Liver (tissue), 9 donors: Measurements from ENCODE around the gene PIGL. TPM values are rescaled to one million over a fixed set of nuclear protein-coding genes. Genes with fewer than 3 reads are reported as not detected.
A peak's percentile ranks its signal among the peaks of the same experiment; 100 is the strongest.
"Not testable (repeated sequence)": the region's sequence is repeated elsewhere in the genome, so short reads cannot be mapped to it uniquely, and the experiment has no call there.

Source experiments
- DNase-seq: peaks from one replicate; pipeline ENCODE4 v3.0.0-alpha.2; 2017; ENCODE audit warnings: low spot score
- H3K27ac ChIP-seq, 2 donors: one replicate each; pipeline ENCODE4 v1.7.0; 2013; ENCODE audit warnings: inconsistent platforms in 2 of 2, low read length in 2 of 2, control low read depth in 1 of 2, low read depth in 1 of 2, mild to moderate bottlenecking in 1 of 2
- H3K27me3 ChIP-seq, 4 donors: one replicate each; pipeline versions ENCODE4 v1.6.1 to v1.7.0; 2013; ENCODE audit warnings: low read length in 3 of 4, inconsistent platforms in 1 of 4, mild to moderate bottlenecking in 1 of 4, moderate library complexity in 1 of 4; ENCODE audit not compliant: control insufficient read depth in 4 of 4, insufficient read depth in 4 of 4
- H3K36me3 ChIP-seq, 4 donors: one replicate each; pipeline versions ENCODE4 v1.6.1 to v1.7.0; 2013; ENCODE audit warnings: low read length in 3 of 4, mild to moderate bottlenecking in 3 of 4, low read depth in 1 of 4, moderate library complexity in 1 of 4; ENCODE audit not compliant: control insufficient read depth in 4 of 4, insufficient read depth in 3 of 4
- H3K4me1 ChIP-seq, 4 donors: one replicate each; pipeline versions ENCODE4 v1.6.1 to v1.7.0; 2013; ENCODE audit warnings: low read length in 3 of 4, mild to moderate bottlenecking in 3 of 4, moderate library complexity in 1 of 4; ENCODE audit not compliant: control insufficient read depth in 4 of 4, insufficient read depth in 4 of 4
- H3K4me3 ChIP-seq, 3 donors: one replicate each; pipeline versions ENCODE4 v1.6.1 to v1.7.0; 2013; ENCODE audit warnings: low read length in 3 of 3, control low read depth in 1 of 3, low read depth in 1 of 3, mild to moderate bottlenecking in 1 of 3
- H3K9ac ChIP-seq, 2 donors: one replicate each; pipeline ENCODE4 v1.7.0; 2013; ENCODE audit warnings: low read length in 2 of 2, mild to moderate bottlenecking in 2 of 2, moderate library complexity in 2 of 2, control low read depth in 1 of 2, low read depth in 1 of 2
- H3K9me3 ChIP-seq, 4 donors: one replicate each; pipeline versions ENCODE4 v1.6.1 to v1.7.0; 2013; ENCODE audit warnings: low read length in 3 of 4; ENCODE audit not compliant: control insufficient read depth in 4 of 4
- FOXA2 ChIP-seq: IDR thresholded peaks from 2 replicates; pipeline ENCODE4 v1.6.1; 2016; ENCODE audit warnings: antibody characterized with exemption
- GABPA ChIP-seq, 2 donors: IDR thresholded peaks in 1 of 2; conservative IDR thresholded peaks in 1 of 2; 2 replicates each; pipeline ENCODE4 v1.6.1; 2016; ENCODE audit warnings: antibody characterized with exemption in 2 of 2, mild to moderate bottlenecking in 1 of 2, moderate library complexity in 1 of 2
- HNF4G ChIP-seq: IDR thresholded peaks from 2 replicates; pipeline ENCODE4 v1.6.1; 2016; ENCODE audit warnings: antibody characterized with exemption
- MAX ChIP-seq: IDR thresholded peaks from 2 replicates; pipeline ENCODE4 v1.6.1; 2016; ENCODE audit warnings: antibody characterized with exemption
- RAD21 ChIP-seq, 2 donors: IDR thresholded peaks; 2 replicates each; pipeline ENCODE4 v1.6.1; 2016; ENCODE audit warnings: antibody characterized with exemption in 2 of 2, mild to moderate bottlenecking in 2 of 2
- RXRA ChIP-seq, 2 donors: IDR thresholded peaks; 2 replicates each; pipeline ENCODE4 v1.6.1; 2017 to 2018; ENCODE audit warnings: antibody characterized with exemption in 2 of 2, mild to moderate bottlenecking in 1 of 2
- TAF1 ChIP-seq: conservative IDR thresholded peaks from 2 replicates; pipeline ENCODE4 v1.6.1; 2016; ENCODE audit warnings: antibody characterized with exemption, mild to moderate bottlenecking
- YY1 ChIP-seq: IDR thresholded peaks from 2 replicates; pipeline ENCODE4 v1.6.1; 2016; ENCODE audit warnings: antibody characterized with exemption, mild to moderate bottlenecking
- WGBS: extraction: QIAGEN DNeasy Blood & Tissue Kit; methylation state at CpG from one replicate; pipeline ENCODE4 v1.1.7; 2013; 5-methylcytosine and 5-hydroxymethylcytosine counted together
- polyA plus RNA-seq, 2 donors: library from polyadenylated mRNA; stranded (reverse) in 1 of 2; unstranded in 1 of 2; fragments of 200-250 nt in 1 of 2; fragments of >200 nt in 1 of 2; fragmentation: Nextera tagmentation in 1 of 2; extraction: Ambion mirVana in 1 of 2; gene quantifications; one replicate each; pipeline versions ENCODE4 v1.2.1 to v1.2.3, GENCODE V29; 2013 to 2015
- total RNA-seq, 2 donors: library from RNA; depleted of rRNA; stranded (reverse); fragments of >200 nt; gene quantifications; one replicate each; pipeline ENCODE4 v1.2.3, GENCODE V29; 2014
- donor health status: healthy.
- donor health status: healthy.
- donor health status: healthy.
- donor health status: healthy.
- donor health status: healthy.

The PIGL gene
- total and polyA plus RNA-seq, 4 donors, result 6.7 to 34.7 (median 14.7) TPM

DNA sequence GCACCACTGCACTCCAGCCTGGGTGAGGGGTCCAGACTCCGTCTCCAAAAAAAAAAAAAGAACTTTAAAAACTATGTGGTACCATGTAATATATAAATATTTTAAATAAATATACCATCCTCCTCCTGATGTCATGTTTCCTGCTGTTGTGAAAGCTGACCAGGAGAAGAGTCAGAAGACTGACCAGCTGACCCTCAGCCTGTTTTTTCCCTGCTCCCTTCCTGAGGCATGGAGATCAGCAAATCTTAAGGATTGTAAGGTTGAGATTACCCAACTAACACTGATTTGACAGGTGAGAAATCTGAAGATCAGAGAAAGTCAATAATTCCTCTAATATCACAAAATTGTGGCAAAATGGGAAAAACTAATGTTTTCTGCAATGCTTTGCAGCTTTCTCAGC is 19.7 kb upstream of the PIGL start:
- DNase-seq, result no peak
- no peaks in the 10 kb centered on the region for H3K9me3 ChIP-seq
- H3K27me3 ChIP-seq, result no peaks in the 10 kb centered on the region
- TF ChIP-seq FOXA2, result no peak
- TF ChIP-seq TAF1, result no peak
- no peak for TF ChIP-seq RXRA (IDR thresholded peaks at IDR 0.05)
- no peak for TF ChIP-seq GABPA (IDR thresholded peaks at IDR 0.05 in 1 of 2, conservative IDR thresholded peaks at IDR 0.05 in 1 of 2)
- TF ChIP-seq MAX, result no peak
- H3K27ac ChIP-seq, result no peak overlapping the region
- WGBS, result 96% methylated on average over 1 of the region's 1 CpG
- no peak overlapping the region for H3K4me3 ChIP-seq
- H3K9ac ChIP-seq, result no peak overlapping the region
- H3K36me3 ChIP-seq, result peaks cover 2 to 16% (median 5%) of the 10 kb centered on the region in 4 donors
- H3K4me1 ChIP-seq, result peaks cover 2 to 19% (median 11%) of the 10 kb centered on the region in 4 donors

DNA sequence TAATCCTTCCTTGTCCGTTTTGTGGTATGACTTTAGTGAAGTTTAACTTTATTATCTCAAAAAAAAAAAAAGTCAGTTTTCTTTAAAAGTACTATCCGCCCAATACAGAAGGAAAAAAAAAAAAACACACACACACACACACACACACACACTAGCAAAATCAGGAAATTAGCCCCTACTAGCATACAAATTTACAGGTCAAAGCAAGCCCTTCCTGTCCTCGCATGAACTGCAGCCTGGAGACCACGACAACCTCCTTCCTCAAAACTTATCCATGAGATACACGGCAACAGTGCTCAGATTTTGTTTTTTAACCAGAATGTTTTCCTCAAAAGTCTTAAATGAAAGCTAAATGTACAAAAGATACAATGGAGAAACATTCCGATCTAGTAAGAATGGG is 17.9 kb upstream of the PIGL start:
- Histone ChIP-seq H3K27ac (peak overlapping the region; percentile 7 to 23), H3K4me3 (no peak overlapping the region), H3K9ac (no peak overlapping the region), H3K9me3 (no peaks in the 10 kb centered on the region), H3K4me1 (peaks cover 2 to 25% (median 18%) of the 10 kb centered on the region in 4 donors), H3K36me3 (peaks cover 0 to 8% (median 2%) of the 10 kb centered on the region in 4 donors), H3K27me3 (no peaks in the 10 kb centered on the region)
- WGBS, result 66% methylated on average over 6 of the region's 6 CpGs
- no peak for DNase-seq
- TF ChIP-seq FOXA2 (no peak), RXRA (IDR thresholded peaks at IDR 0.05) (peak; percentile 62 to 66), RAD21 (IDR thresholded peaks at IDR 0.05) (no peak), HNF4G (no peak), YY1 (no peak)

GRCh38 chr17:16201693-16202131 is 15.3 kb upstream of the PIGL start:
- DNase-seq, H3K4me3 ChIP-seq, H3K36me3 ChIP-seq, H3K9me3 ChIP-seq, H3K27ac ChIP-seq, H3K9ac ChIP-seq, H3K27me3 ChIP-seq: not testable (repeated sequence)
- WGBS, result 66% methylated on average over 13 of the region's 13 CpGs
- peaks cover 2 to 27% (median 19%) of the 10 kb centered on the region in 4 donors for H3K4me1 ChIP-seq
- peak; percentile 20 to 42 for TF ChIP-seq RXRA (IDR thresholded peaks at IDR 0.05)

DNA sequence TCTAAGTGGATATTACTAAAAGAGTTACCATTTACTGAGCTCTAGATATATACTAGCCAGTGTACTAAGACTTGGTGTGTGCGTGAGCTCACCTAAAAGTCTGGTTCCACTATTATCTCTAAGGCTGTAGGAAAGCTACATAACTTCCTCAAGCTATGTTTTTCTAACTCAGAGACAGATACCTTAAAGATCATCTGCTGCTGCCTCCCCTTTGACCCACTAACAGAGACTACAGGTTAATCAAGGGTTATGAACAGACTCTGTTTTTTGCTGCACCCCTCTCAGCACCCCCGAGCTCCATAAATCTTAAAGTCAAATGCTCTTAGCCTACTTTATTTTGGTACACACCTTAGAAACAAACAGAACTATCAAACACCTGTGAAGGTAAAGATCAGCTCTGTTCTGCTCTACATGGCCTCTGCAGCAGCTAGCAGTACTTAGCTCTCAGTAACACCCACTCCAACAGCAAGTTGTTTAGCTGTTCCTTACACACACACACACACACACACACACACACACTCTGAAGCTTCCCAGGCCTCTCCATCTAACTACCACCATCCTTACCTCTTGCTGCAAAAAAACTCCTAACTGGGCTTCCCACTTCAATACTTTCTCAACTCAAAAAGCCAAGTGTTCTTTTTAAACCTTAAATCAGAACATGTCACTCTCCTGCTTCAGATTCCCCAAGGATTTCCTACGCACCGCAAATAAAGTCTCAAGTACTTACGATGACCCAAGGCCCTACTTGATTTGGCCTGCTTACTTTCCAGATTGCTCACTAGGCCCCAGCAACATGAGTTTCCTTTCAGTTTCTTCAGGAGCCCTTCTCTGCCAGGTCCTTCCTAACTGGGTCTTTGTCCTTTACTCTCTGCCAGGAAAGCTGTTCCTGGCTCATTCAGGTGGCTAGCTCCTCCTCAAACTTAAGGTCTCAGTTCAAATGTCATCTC is 14.2 kb upstream of the PIGL start:
- H3K4me3 ChIP-seq, H3K9me3 ChIP-seq, DNase-seq: not testable (repeated sequence)

GRCh38 chr17:16204763-16205162 is 12.2 kb upstream of the PIGL start:
- not testable (repeated sequence) for H3K4me3 ChIP-seq, DNase-seq, H3K36me3 ChIP-seq, H3K9me3 ChIP-seq, H3K9ac ChIP-seq, H3K27me3 ChIP-seq, H3K27ac ChIP-seq
- peaks cover 3 to 20% (median 16%) of the 10 kb centered on the region in 4 donors for H3K4me1 ChIP-seq
- WGBS, result 97% methylated on average over 6 of the region's 6 CpGs

More for the DNA sequence above, 14.2 kb upstream of the PIGL start:
- H3K9ac ChIP-seq, H3K27me3 ChIP-seq, H3K36me3 ChIP-seq: not testable (repeated sequence)
- WGBS, result 74% methylated on average over 5 of the region's 5 CpGs
- Histone ChIP-seq H3K27ac (peak overlapping the region; percentile 25 to 35), H3K4me1 (peaks cover 3 to 30% (median 20%) of the 10 kb centered on the region in 4 donors)
